Epithelial cell of umbilical artery (primary cell): ENCODE results near the gene MAP3K7. TPM values are rescaled to one million over a fixed set of nuclear protein-coding genes. Genes with fewer than 3 reads are reported as not detected.

Experiments used
- total RNA-seq: library from RNA; depleted of rRNA; stranded (reverse); fragments of >200 nt; gene quantifications from 2 replicates; pipeline ENCODE4 v1.2.3, GENCODE V29; 2014

The MAP3K7 gene
- 24.4 and 27.5 TPM in 2 replicates for total RNA-seq

DNA sequence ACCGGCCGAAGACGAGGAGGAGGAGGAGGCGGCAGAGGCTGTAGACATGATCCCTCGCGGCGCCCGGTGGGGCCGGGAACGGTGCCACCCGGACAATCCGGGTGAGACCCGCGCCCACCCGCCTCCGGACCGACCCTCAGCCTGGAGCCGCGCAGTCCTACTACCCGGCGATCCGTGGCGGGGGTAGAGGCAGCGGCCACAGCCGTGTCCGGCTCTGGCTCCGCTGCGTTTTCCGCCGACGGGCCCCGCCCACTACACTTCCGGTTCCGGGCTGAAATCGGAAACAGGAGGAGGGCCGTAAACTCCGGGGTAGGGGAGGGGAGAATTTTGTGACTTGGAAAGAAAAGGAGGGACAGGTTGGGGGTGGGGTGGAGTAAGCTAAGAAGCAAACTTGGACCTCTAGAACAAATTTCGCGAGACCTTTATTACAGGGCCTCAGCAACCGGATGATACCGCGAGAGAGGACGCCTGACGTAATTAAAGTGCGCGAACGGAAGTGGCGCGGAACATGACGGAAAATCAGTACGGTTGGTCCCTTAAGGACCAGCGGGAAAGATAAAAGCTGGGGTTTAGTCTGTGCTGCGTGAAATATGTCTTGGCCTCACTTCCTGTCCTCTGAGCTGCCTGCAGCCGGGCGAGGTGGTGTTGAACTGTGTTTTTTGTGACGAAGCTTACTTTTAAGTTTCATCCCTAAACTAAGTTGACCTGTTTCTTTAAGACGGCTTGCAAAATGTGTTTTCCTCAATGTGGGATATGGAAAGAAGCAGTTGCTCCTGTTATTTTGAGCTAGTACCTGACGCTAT, at the start of gene MAP3K7:
Gene MAP3K7 (minus strand): TSS at position 237 of the 803 bp plus-strand sequence. CDS start 189 bp downstream, at position 48.

